Vagina (tissue), 2 donors: ENCODE data around the gene DMD.

Source experiments
- CTCF ChIP-seq, 3 experiments: fragments of 450-650 bp in 2 of 3; fragments of 200-600 bp in 1 of 3; sonication (generic) in 1 of 3; IDR thresholded peaks; one replicate each; pipeline ENCODE4 v1.5.1; 2017 to 2019; ENCODE audit warnings: antibody characterized with exemption in 3 of 3, mild to moderate bottlenecking in 2 of 3, moderate library complexity in 2 of 3
- POLR2A ChIP-seq, 2 donors: fragments of 450-650 bp; IDR thresholded peaks; one replicate each; pipeline ENCODE4 v1.6.1; 2017; ENCODE audit warnings: antibody characterized with exemption in 2 of 2, mild to moderate bottlenecking in 2 of 2, moderate library complexity in 2 of 2
- POLR2AphosphoS5 ChIP-seq, 2 donors: sonication (generic); formaldehyde crosslinking; IDR thresholded peaks; one replicate each; pipeline ENCODE4 v1.9.0; 2017; ENCODE audit warnings: antibody characterized with exemption in 2 of 2, mild to moderate bottlenecking in 2 of 2, low read depth in 1 of 2; ENCODE audit not compliant: insufficient read depth in 1 of 2

DNA sequence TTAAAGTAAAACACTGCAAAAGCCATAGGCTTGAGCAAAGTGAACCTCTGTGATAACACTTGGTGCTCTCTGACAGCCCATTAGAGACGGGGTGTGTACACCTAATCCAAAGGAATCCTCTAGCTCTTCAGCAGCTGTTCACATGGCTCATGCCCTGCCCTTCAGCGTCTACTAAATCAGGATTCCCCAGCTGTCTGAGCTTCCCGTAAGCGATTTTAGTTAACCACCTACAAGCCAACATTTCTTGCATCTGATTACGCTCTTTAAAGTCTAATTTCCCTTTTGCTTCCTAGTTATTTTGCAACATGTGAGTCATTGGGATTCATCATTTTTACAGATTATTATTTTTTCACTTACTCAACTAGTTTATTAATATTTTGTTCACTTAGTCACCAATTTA is 6.5 kb downstream of the DMD start:
- TF ChIP-seq CTCF (IDR thresholded peaks at IDR 0.05) (no peak), POLR2A (IDR thresholded peaks at IDR 0.05) (no peak), POLR2AphosphoS5 (IDR thresholded peaks at IDR 0.05; ENCODE audit: insufficient read depth in 1 of 2, low read depth in 1 of 2) (no peak)
